GM15510 (cell line): ENCODE data around the gene TTC24.

Experiments used
- POLR2A ChIP-seq: IDR thresholded peaks from 3 replicates; pipeline ENCODE4 v1.6.1; 2011; ENCODE audit warnings: borderline replicate concordance; ENCODE audit not compliant: insufficient read length; ENCODE audit errors: extremely low read depth

TTC24 gene

DNA sequence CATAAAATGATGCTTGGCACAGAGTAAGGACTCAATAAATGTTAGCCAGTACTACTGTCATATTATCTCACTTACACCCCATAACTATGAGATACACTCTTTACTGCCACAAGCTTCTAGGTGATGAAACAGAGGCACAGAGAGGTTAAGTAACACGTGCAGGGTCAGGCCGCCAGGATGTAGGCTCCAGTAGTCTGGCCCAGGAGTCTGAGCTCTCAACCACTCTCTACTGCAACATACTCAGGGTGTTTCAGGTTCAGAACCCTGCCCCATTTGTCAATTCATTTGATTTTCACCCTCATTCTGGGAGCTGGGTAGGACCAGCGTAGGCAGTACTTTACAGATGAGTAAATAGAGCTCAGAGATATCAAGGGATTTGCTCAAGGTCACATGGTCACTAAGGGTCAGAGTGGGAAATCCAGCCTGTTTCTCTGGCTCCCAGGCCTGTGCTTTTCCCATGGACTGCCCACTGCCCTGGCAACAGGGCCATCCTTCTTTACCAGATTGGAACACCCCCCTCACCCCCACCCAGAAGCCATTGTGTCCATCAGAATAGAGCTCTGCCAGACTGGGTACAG is 28.4 kb upstream of the TTC24 start:
- TF ChIP-seq POLR2A, result no peak

DNA sequence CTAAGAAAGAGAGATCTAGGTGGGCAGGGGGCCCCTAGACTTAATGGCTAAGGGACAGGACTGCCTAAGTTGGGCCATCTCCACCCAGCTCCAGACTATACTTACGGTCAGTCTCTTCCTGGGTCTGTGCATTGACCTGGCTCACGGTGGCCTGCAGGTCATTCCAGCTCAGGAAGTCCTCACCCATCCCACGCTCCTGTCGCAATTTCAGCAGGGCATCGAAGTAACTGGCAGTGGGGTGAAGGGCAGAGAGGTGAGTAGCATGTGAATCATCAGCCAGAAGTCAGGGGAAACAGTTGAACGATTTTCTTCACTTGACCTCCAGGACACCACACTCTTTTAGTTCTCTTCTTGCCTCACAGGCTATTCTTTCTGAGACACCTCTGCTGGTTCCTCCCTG is 27.7 kb upstream of the TTC24 start:
- no peak for TF ChIP-seq POLR2A

DNA sequence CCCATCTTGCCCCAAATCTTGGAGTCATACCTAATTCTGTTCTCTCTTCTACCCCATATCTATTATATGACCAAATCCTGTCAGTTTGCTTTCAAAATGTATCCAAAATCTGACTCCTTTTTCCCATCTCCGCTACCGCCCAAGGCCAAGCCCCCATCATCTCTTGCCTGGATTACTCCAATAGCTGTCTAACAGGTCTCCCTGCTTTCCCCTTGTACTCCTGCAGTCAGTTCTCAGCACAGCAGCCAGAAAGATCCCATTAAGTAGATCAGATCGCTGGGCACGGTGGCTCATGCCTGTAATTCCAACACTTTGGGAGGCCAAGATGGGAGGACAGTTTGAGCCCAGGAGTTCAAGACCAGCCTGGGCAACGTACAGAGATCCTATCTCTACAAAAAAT is 27.0 kb upstream of the TTC24 start:
- no peak for TF ChIP-seq POLR2A

DNA sequence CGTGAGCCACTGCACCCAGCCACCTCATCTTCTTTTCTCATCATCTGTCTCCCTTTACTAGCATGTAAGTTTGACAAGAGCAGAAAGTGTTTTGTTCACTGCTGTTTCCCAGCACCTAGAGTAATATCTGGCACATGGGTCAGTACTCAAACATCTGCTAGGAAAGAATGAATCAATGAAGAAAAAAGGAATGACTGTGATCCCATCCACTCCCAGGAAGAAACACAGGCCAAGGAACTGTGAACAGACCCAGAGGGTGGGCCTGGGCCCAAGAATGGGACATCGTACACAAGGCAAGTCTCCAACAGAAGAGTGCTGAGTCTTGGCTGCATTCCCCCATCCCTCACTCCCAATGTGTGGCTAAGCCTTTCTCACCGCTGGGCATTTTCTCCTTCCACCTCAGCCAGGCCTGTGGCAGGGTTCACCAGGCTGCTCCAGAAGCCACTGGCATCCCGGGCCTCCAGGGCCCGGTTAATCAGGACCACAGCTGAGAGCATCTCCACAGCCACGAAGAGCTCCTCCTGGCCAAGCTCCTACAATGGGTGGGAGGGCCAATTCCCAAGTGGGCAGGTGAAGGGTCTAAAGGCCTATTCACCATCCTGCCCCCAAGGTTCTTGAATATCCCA is 25.6 kb upstream of the TTC24 start:
- TF ChIP-seq POLR2A, result no peak

DNA sequence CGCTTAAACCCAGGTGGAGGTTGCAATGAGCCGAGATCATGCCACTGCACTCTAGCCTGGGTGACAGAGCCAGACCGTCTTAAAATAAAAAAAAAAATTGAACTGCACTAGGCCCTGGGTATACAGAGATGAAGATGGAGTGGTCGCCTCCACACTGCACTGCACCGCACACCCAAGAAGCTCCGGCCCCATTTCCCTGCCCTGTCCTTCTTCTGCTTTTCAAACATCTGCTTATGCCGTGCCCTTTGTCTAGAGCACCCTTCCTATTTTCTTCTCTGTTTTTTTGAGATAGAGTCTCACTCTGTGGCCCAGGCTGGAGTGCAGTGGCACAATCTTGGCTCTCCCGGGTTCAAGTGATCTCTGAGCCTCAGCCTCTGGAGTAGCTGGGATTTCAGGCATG is 24.6 kb upstream of the TTC24 start:
- no peak for TF ChIP-seq POLR2A

DNA sequence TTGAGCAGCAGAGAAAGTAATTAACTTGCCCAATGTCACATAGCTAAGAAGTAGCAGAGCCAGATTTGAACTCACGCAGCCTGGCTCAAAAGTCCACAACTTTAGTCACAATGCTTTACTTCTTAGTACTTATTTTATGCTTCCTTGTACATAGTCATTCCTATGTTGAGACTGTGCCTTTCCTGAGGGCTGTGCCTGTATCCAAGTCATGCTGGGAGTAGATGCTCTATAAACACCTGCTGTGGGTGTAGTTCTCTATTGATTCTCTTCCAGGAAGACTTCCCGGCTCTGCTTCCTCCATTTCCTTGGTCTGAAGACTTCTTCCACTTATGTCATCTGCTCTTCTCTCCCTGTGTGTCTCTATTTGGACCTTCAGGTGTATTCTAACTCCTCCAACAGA is 23.8 kb upstream of the TTC24 start:
- no peak for TF ChIP-seq POLR2A

DNA sequence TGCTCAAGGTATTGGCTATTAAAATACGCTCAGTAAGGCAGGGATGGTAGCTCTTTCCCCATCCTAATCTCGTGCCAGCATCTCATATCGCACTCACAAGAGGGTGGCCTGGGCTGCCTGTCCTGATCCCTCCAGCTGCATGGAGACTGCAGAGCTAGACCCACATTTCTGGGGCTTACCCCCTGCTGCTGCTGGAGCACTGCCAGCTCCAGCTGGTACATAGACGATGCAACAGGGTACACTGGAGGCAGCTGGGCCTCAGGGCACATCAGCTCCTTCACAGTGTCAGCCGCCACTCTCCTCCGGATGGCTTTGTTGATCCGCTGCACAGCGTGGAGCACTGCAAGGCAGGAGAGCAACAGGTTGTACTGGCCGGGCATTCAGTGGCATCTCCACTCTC is 23.2 kb upstream of the TTC24 start:
- no peak for TF ChIP-seq POLR2A

DNA sequence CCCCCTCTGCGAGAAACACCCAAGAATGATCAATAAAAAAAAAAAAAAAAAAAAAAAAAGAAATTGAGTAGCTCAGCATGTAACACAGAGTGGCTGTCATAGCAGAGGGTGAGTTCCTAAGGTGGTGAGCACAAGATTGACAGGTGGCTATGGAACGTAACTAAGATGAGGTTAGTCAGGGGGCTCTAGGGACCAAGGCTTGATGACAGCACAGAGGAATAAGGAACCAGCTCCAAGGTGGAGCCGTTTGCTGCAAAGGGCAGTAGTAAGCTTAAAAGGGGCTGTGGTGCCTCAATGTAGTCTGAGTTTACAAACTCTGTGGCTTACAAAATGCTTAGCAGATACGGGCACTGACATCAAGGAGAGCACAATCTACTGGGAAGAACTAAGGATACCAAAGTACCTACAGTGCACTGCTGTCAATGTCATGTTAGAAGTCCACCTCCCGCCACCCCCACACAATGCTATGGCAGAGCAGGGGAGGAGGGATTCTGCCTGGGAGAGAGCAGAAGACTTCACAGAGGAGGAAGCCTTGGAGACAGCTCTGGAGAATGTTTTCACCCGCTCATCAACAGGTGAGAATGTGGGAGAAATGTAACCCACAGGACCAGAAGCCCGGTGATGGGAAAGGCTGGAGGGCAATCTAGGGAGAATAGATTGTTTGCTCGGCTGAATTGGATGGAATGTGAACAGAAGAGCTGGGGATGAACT is 20.3 kb upstream of the TTC24 start:
- TF ChIP-seq POLR2A, result no peak

DNA sequence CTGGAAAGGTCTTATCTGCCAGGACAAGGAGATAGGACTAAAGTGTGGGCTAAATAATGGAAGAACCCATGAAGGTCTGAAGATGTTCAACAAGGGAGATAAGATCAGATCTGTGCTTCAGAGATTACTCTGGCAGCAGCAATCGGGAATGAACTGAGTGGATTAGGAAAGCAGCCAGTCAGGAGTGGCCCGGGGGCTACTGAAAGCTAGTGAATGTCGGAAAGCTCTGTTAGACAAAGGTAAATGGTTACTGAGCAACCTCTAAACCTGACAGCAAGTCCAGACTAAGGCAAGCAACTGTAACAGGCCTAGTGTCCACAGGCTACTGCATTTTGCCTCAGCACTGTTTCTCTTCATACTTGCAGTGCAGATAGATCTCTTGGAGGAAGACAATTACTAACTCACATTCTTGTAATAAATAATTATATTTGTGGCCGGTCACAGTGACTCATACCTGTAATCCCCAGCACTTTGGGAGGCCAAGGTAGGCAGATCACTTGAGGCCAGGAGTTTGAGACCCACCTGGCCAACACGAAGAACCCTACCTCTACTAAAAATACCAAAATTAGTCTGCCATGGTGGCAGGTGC is 19.6 kb upstream of the TTC24 start:
- TF ChIP-seq POLR2A, result no peak

DNA sequence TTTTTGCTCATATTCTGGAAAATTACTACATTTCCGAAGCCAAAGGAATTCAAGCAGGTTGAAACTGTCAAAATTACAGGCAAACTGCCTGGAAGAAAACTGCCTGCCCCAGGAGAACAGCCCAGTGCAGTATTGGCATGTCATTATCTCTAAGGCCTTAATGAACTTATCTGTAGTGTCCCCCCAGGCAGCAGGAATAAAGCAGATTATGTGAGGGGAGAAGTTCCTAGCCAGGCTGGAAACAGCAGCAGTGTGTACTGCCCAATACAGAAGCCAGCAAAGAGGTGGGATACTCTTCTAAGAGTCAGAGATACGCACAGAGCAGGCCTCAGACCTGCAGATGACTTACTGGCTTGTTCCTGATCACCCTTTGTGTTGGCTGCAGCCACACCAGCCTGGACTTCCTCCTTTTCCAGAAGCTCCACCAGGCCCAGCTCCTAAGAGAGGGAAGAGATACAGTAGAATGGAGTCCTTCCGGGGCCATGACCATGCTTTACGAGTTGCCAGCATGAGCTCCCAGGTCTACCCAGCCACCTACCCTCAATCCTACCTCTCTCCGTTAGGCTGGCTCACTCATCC is 18.8 kb upstream of the TTC24 start:
- TF ChIP-seq POLR2A, result no peak

DNA sequence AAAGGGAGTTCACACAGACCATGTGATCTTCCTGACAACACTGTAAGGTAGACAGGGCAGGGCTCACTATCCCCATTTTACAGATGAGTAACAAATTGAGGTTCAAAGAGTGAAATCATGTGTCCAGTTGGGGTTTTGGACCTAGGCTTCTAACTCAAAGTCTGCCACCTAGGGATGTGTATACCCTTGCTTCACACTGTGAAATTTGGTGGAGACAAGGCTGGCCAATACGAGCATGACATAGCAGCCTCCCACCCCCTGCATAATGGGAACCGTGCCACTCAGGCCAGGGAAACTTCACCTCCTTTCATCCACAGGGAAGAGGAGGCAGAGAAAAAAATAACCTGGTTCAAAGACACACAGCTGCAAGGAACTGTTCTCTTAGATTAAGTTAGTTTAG is 14.0 kb upstream of the TTC24 start:
- no peak for TF ChIP-seq POLR2A

DNA sequence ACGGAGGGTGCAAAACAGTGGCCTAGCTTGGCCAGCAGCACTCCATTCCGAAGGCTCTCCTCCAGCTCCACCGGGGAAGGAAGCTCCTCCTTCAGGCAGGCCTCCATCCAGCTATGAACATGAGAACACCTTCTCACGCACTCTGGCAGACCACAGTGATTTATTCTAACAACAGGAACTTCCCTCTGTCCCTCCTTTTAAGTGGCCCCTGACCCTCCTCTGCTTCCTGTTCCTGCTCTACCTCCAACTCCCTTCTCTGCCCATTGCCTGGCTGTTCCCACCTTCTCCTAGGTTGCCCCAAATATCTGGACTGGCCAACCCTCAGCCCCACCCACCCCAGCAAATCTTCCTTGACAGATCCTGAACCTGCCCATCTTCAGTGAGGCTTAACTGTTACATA is 13.1 kb upstream of the TTC24 start:
- TF ChIP-seq POLR2A, result no peak

DNA sequence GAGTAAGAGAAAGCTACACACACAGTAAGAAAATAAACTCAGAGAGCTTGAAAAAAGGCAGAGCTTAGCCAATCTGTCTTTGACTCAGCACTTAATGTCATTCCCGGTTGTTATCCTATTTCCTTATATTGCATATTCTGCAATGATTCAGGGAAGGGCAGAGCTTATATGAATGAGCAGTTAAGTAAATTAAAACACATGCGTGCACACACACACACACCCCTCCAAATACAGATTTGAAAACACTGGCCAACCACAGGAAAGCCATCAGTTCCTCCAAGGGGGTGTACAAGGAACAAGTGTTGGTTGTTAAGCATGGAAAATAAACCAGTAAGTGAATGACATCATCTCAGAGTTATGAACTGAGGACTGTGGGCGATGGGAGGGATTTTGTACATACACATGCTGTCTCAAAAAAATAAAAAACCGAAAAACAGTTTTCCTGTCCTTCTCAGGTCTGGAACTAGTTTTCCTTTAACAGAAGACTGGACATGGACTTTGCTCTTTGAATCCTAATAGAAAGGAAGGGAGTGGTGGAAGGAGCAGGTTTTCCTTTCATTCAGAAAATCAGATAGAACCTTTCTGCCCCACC is 8.2 kb upstream of the TTC24 start:
- no peak for TF ChIP-seq POLR2A

DNA sequence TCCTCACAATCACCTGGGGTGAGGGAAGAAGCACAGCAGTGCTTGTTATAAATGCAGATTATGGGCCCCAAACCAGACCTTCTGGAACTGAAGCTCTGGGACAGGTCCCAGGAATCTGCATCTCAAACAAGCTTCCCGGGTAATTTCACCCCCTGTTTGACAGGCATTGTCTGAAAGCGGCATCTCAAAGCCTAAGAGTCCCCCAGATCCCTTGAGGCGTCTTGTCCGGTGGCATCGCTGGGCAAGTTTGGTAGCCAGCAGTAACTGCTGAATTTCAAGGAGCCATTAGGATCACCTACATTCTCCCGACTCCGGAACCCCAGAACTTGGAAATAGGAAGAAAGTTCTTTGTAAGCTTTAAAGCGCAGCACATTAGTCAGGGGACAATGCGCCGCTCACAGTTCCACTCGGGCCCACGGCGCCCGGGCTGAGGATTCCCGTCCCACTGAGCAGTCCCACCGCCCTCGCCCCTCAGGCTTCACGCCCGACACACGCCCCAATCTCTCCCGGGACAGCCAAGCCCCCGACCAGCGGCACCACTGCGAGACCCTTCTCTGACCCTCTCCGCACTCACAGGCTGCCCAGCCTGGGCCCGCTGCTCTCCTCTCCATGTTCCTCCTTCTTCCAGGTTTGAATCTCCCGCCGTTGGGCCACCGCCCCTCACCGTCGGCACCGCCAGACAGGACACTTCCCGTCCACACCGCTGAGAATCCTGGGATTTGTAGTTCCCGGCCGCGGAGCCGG is 7.4 kb upstream of the TTC24 start, which contains the start of gene IQGAP3:
Gene IQGAP3, minus strand, starts transcription at position 647 of the 744 bp plus-strand sequence. Its CDS starts 36 bp downstream, at position 611.
- peak; percentile 20 for TF ChIP-seq POLR2A
